CD8-positive, alpha-beta memory T cell (primary cell): ENCODE measurements around the gene ANKHD1. TPM values are rescaled to one million over a fixed set of nuclear protein-coding genes. Genes with fewer than 3 reads are reported as not detected.
A peak's percentile ranks its signal among the peaks of the same experiment; 100 is the strongest.

Source experiments
- CTCF ChIA-PET: fragments of 350-600 bp; sonication (Branson Sonifier 250); formaldehyde crosslinking; loops from one replicate; lab custom pipeline; 2021; ENCODE audit warnings: antibody characterized with exemption; lab: Charles Lee
- POLR2A ChIA-PET: fragments of 350-600 bp; sonication (Branson Sonifier 250); formaldehyde crosslinking; loops from one replicate; lab custom pipeline; 2021; ENCODE audit warnings: antibody characterized with exemption; lab: Charles Lee
- DNase-seq, 5 donors: peaks; one replicate each; pipeline versions ENCODE4 v3.0.0 to v3.0.0-alpha.2; 2020 to 2022; ENCODE audit warnings: mixed read lengths in 1 of 5
- H3K27ac ChIP-seq: one replicate; pipeline ENCODE4 v1.7.0; 2013; ENCODE audit warnings: low read depth, mild to moderate bottlenecking, low read length, moderate library complexity
- H3K27me3 ChIP-seq: 2 replicates; pipeline ENCODE4 v1.7.0; 2013; ENCODE audit warnings: low read length, mild to moderate bottlenecking; ENCODE audit not compliant: insufficient read depth, poor library complexity, severe bottlenecking
- H3K36me3 ChIP-seq: 2 replicates; pipeline ENCODE4 v1.7.0; 2013; ENCODE audit warnings: mild to moderate bottlenecking, low read length, moderate library complexity; ENCODE audit not compliant: insufficient read depth
- H3K4me1 ChIP-seq: 2 replicates; pipeline ENCODE4 v1.7.0; 2013; ENCODE audit warnings: mild to moderate bottlenecking, low read length, moderate library complexity; ENCODE audit not compliant: insufficient read depth
- H3K4me3 ChIP-seq: 2 replicates; pipeline ENCODE4 v1.7.0; 2013; ENCODE audit warnings: mild to moderate bottlenecking, low read length
- H3K9me3 ChIP-seq: 2 replicates; pipeline ENCODE4 v1.7.0; 2013; ENCODE audit warnings: mild to moderate bottlenecking, low read length
- H3K27ac Mint-ChIP-seq, 8 donors: one replicate each; pipeline ENCODE4 v1.8.0; 2020 to 2021; ENCODE audit warnings: mixed read lengths in 8 of 8, mild to moderate bottlenecking in 6 of 8, inconsistent platforms in 3 of 8, moderate library complexity in 3 of 8
- H3K27me3 Mint-ChIP-seq, 2 donors: one replicate each; pipeline ENCODE4 v1.8.0; 2020 to 2021; ENCODE audit warnings: mixed read lengths in 2 of 2, mild to moderate bottlenecking in 1 of 2, moderate library complexity in 1 of 2
- H3K36me3 Mint-ChIP-seq, 3 donors: one replicate each; pipeline ENCODE4 v1.8.0; 2020 to 2021; ENCODE audit warnings: mixed read lengths in 3 of 3, inconsistent platforms in 1 of 3, mild to moderate bottlenecking in 1 of 3
- H3K4me1 Mint-ChIP-seq, 3 donors: one replicate each; pipeline ENCODE4 v1.8.0; 2020 to 2021; ENCODE audit warnings: mixed read lengths in 3 of 3, inconsistent platforms in 1 of 3, mild to moderate bottlenecking in 1 of 3
- H3K4me3 Mint-ChIP-seq, 7 donors: one replicate each; pipeline ENCODE4 v1.8.0; 2020 to 2021; ENCODE audit warnings: mixed read lengths in 7 of 7, mild to moderate bottlenecking in 6 of 7, moderate library complexity in 4 of 7, inconsistent platforms in 2 of 7
- H3K9me3 Mint-ChIP-seq, 5 donors: one replicate each; pipeline ENCODE4 v1.8.0; 2020 to 2022; ENCODE audit warnings: mixed read lengths in 5 of 5, mild to moderate bottlenecking in 3 of 5, moderate library complexity in 2 of 5, inconsistent platforms in 1 of 5
- polyA plus RNA-seq: library from polyadenylated mRNA; unstranded; fragments of 300-500 nt; fragmentation: Illumina TruSeq; gene quantifications from one replicate; pipeline ENCODE4 v1.2.3, GENCODE V29; 2021
- total RNA-seq, 2 experiments: library from RNA; stranded (reverse); gene quantifications; one replicate each; pipeline ENCODE4 v1.2.3, GENCODE V29; 2021

ANKHD1 gene
- total and polyA plus RNA-seq, 3 experiments from 2014 or later, result 88.6 to 107 (median 100) TPM

DNA sequence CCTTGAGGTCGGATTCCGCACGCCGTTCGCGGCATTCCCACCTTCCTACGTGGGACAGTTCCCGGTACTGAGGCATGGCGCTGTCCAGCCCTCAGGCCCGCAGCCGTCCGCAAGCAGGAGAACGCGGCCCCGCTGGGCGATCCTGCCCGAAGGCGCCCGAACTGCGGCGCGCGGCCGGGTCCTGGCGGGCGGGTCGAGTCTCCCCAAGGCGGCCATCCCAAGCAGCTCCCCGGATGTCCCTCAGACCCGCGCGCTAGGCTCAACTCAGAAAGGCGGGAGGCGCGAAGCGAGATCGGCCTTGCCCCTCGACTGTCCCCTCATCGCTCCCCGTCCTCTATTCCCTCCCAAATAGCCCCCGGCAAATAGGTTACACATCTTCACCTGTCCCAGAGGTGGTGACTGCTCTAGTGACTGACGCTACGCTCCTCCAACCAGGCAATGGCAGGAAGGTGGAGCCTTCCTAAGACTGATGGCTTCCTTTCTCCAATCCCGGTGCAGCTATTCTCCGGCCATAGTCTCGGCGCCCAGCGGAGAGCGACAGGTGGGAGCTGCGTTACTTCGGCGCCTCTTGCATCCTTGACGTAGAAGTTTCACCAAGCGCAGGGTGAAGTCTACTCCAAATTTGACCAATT lies 787 bp upstream of the ANKHD1 start:
- DNase-seq, result peak; percentile 70 to 92 (median 90)
- peaks cover 0 to 15% (median 1%) of the 10 kb centered on the region in 3 donors for H3K36me3 Mint-ChIP-seq
- H3K4me3 ChIP-seq, result peak overlapping the region; percentile 75
- H3K4me1 Mint-ChIP-seq, result peaks cover 32 to 36% (median 34%) of the 10 kb centered on the region in 3 donors
- peak overlapping the region in 2 of 8 donors; percentile 90 to 94 for H3K27ac Mint-ChIP-seq
- H3K27ac ChIP-seq, result peak overlapping the region; percentile 84
- H3K4me1 ChIP-seq, result peaks cover 36% of the 10 kb centered on the region
- no peaks in the 10 kb centered on the region for H3K36me3 ChIP-seq
- ChIA-PET POLR2A (interaction anchor here (0.6 to 2.7 kb wide), 14 partner anchors 14 to 920 kb away, joined by 3 to 20 read pairs (median 4); partner anchors contain the start of genes APBB3, EIF4EBP3, HARS1 and HARS2), CTCF (interaction anchor here (1.0 to 2.9 kb wide), 6 partner anchors 16 to 263 kb away, joined by 3 to 16 read pairs (median 4); partner anchors contain the start of genes EIF4EBP3, IK and NDUFA2)
- no peaks in the 10 kb centered on the region for H3K9me3 ChIP-seq
- no peaks in the 10 kb centered on the region for H3K27me3 ChIP-seq
- no peak overlapping the region for H3K4me3 Mint-ChIP-seq
- peaks cover 0 to 2% of the 10 kb centered on the region in 2 donors for H3K27me3 Mint-ChIP-seq
- no peaks in the 10 kb centered on the region for H3K9me3 Mint-ChIP-seq

DNA sequence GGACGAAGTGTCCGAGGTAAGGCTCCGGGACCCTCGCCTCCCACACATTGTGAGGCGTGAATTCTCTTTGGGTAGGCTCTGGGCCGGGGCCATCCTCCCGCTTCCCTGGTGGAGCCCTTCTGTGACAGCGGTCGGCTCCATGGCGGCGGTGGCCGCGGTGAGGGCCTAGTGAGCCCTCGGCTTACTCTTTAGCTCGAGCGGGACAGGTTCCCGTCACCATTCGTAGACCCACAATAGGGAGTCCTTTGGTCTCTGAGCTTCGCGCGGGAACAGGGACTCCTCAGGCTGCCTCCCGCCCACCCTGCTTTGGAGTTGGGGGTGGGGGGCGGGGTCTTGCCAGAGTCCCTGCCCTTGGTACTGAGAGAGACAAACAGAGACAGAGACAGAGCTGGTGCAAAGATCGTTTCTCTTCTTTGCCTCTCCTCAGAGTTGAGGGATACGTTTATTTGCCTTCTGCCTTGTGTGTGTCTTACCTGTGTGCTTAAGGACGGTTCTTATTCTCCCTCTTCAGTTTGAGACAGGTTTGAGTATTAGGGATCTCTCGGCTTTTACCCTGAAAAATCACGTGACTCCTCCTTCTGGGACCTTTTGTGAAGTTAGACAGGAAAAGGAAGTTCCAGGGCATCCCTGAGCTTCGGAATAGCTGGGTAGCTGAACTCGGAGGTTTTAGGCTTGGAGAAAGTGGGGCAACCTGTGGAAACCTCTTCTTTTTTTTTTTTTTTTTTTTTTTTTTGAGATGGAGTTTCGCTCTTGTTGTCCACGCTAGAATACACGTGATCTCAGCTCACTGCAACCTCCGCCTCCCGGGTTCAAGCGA lies 833 bp downstream of the ANKHD1 start:
- DNase-seq, result peak; percentile 29 to 68 (median 44)
- ChIA-PET CTCF (interaction anchor here (1.3 to 2.9 kb wide), 4 partner anchors 15 to 309 kb away, joined by 3 to 16 read pairs (median 6); partner anchors contain the start of gene EIF4EBP3), POLR2A (interaction anchor here (0.6 to 2.7 kb wide), 9 partner anchors 16 to 837 kb away, joined by 3 to 20 read pairs (median 4); partner anchors contain the start of genes EIF4EBP3, IK, NDUFA2 and SRA1)
- H3K36me3 Mint-ChIP-seq, result peaks cover 0 to 24% (median 1%) of the 10 kb centered on the region in 3 donors
- no peak overlapping the region for H3K4me3 Mint-ChIP-seq
- H3K9me3 Mint-ChIP-seq, result no peaks in the 10 kb centered on the region
- Histone ChIP-seq H3K27ac (peak overlapping the region; percentile 93), H3K4me1 (peaks cover 44% of the 10 kb centered on the region), H3K4me3 (peak overlapping the region; percentile 90), H3K36me3 (peaks cover 7% of the 10 kb centered on the region), H3K27me3 (no peaks in the 10 kb centered on the region), H3K9me3 (no peaks in the 10 kb centered on the region)
- peaks cover 39 to 47% (median 47%) of the 10 kb centered on the region in 3 donors for H3K4me1 Mint-ChIP-seq
- peaks cover 0 to 2% of the 10 kb centered on the region in 2 donors for H3K27me3 Mint-ChIP-seq
- no peak overlapping the region for H3K27ac Mint-ChIP-seq

GRCh38 chr5:140403613-140404012 lies 2.0 kb downstream of the ANKHD1 start:
- H3K4me1 ChIP-seq, result peaks cover 48% of the 10 kb centered on the region
- H3K36me3 ChIP-seq, result peaks cover 7% of the 10 kb centered on the region
- H3K27ac ChIP-seq, result no peak overlapping the region
- H3K9me3 ChIP-seq, result no peaks in the 10 kb centered on the region
- Mint-ChIP-seq H3K27me3 (peaks cover 0 to 2% of the 10 kb centered on the region in 2 donors), H3K9me3 (no peaks in the 10 kb centered on the region), H3K36me3 (peaks cover 0 to 28% (median 1%) of the 10 kb centered on the region in 3 donors), H3K27ac (peak overlapping the region in 4 of 8 donors; percentile 56 to 88 (median 64)), H3K4me3 (no peak overlapping the region), H3K4me1 (peaks cover 47 to 59% (median 53%) of the 10 kb centered on the region in 3 donors)
- POLR2A ChIA-PET, result no interaction called here
- CTCF ChIA-PET, result no interaction called here
- H3K27me3 ChIP-seq, result no peaks in the 10 kb centered on the region
- peak overlapping the region; percentile 90 for H3K4me3 ChIP-seq
- DNase-seq, result no peak

GRCh38 chr5:140408750-140409241 lies 7.2 kb downstream of the ANKHD1 start:
- Mint-ChIP-seq H3K27ac (peak overlapping the region in 6 of 8 donors; percentile 29 to 84 (median 55)), H3K36me3 (peaks cover 0 to 40% (median 3%) of the 10 kb centered on the region in 3 donors), H3K4me1 (peaks cover 51 to 77% (median 67%) of the 10 kb centered on the region in 3 donors), H3K9me3 (no peaks in the 10 kb centered on the region), H3K4me3 (peak overlapping the region in 5 of 7 donors; percentile 19 to 47 (median 43)), H3K27me3 (no peaks in the 10 kb centered on the region)
- DNase-seq, result no peak
- POLR2A ChIA-PET, result no interaction called here
- CTCF ChIA-PET, result no interaction called here
- peaks cover 7% of the 10 kb centered on the region for H3K36me3 ChIP-seq
- H3K27me3 ChIP-seq, result no peaks in the 10 kb centered on the region
- no peak overlapping the region for H3K27ac ChIP-seq
- no peak overlapping the region for H3K4me3 ChIP-seq
- peaks cover 50% of the 10 kb centered on the region for H3K4me1 ChIP-seq
- no peaks in the 10 kb centered on the region for H3K9me3 ChIP-seq

DNA sequence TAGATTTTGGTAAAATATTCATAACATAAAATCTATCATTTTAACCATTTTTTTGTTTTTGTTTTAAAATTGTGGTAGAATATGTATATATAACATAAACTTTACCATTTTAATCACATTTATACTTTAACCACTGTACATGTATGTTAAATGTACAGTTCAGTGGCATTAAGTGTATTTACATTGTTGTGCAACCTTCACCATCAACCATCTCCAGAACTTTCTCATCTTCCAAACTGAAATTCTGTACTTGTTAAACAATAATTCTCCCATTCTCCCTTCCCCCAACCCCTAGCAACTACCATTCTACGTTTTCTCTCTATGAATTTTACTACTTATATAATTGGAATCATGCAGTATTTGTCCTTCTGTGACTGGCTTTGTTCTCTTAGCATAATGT lies 11.6 kb downstream of the ANKHD1 start:
- no peaks in the 10 kb centered on the region for H3K36me3 ChIP-seq

GRCh38 chr5:140417235-140417634 lies 15.6 kb downstream of the ANKHD1 start:
- Histone ChIP-seq H3K4me1 (peaks cover 13% of the 10 kb centered on the region), H3K9me3 (no peaks in the 10 kb centered on the region), H3K27me3 (no peaks in the 10 kb centered on the region), H3K36me3 (no peaks in the 10 kb centered on the region), H3K27ac (no peak overlapping the region), H3K4me3 (no peak overlapping the region)
- no peak overlapping the region for H3K4me3 Mint-ChIP-seq
- H3K27ac Mint-ChIP-seq, result peak overlapping the region in 1 of 8 donors; percentile 41
- H3K4me1 Mint-ChIP-seq, result peaks cover 59 to 85% (median 74%) of the 10 kb centered on the region in 3 donors
- peaks cover 0 to 1% of the 10 kb centered on the region in 2 donors for H3K27me3 Mint-ChIP-seq
- no peak for DNase-seq
- ChIA-PET CTCF (interaction anchor here (0.9 kb wide), 1 partner anchor 16 kb away, joined by 3 read pairs; the partner anchor contains the start of gene ANKHD1), POLR2A (no interaction called here)
- peaks cover 3 to 37% (median 12%) of the 10 kb centered on the region in 3 donors for H3K36me3 Mint-ChIP-seq
- no peaks in the 10 kb centered on the region for H3K9me3 Mint-ChIP-seq

More for the DNA sequence above, 11.6 kb downstream of the ANKHD1 start:
- DNase-seq, result no peak
- Mint-ChIP-seq H3K36me3 (peaks cover 3 to 34% (median 8%) of the 10 kb centered on the region in 3 donors), H3K9me3 (no peaks in the 10 kb centered on the region), H3K4me1 (peaks cover 44 to 72% (median 59%) of the 10 kb centered on the region in 3 donors), H3K27me3 (no peaks in the 10 kb centered on the region), H3K27ac (peak overlapping the region in 3 of 8 donors; percentile 29 to 64 (median 59)), H3K4me3 (peak overlapping the region in 1 of 7 donors; percentile 3)
- Histone ChIP-seq H3K27ac (no peak overlapping the region), H3K4me3 (no peak overlapping the region), H3K27me3 (no peaks in the 10 kb centered on the region), H3K9me3 (no peaks in the 10 kb centered on the region), H3K4me1 (peaks cover 25% of the 10 kb centered on the region)
- POLR2A ChIA-PET, result no interaction called here
- CTCF ChIA-PET, result no interaction called here

- peaks cover 3 to 34% (median 9%) of the 10 kb centered on the region in 3 donors for H3K36me3 Mint-ChIP-seq
Observed at GRCh38 chr5:140418862-140419520, 17.4 kb downstream of the ANKHD1 start.

More at GRCh38 chr5:140418862-140419520, 17.4 kb downstream of the ANKHD1 start:
- no peak for DNase-seq
- Histone ChIP-seq H3K4me1 (peaks cover 12% of the 10 kb centered on the region), H3K27ac (no peak overlapping the region), H3K9me3 (no peaks in the 10 kb centered on the region), H3K27me3 (no peaks in the 10 kb centered on the region), H3K36me3 (no peaks in the 10 kb centered on the region), H3K4me3 (no peak overlapping the region)
- CTCF ChIA-PET, result interaction anchor here (0.6 to 1.1 kb wide), 3 partner anchors 46 to 234 kb away, joined by 3 read pairs; no protein-coding TSS in a partner anchor
- H3K4me3 Mint-ChIP-seq, result peak overlapping the region in 1 of 7 donors; percentile 18
- peak overlapping the region in 1 of 8 donors; percentile 73 for H3K27ac Mint-ChIP-seq
- POLR2A ChIA-PET, result interaction anchor here (0.6 to 1.4 kb wide), 3 partner anchors 17 to 113 kb away, joined by 3 to 6 read pairs (median 4); partner anchors contain the start of gene ANKHD1
- H3K27me3 Mint-ChIP-seq, result peaks cover 0 to 1% of the 10 kb centered on the region in 2 donors
- H3K9me3 Mint-ChIP-seq, result no peaks in the 10 kb centered on the region
- H3K4me1 Mint-ChIP-seq, result peaks cover 64 to 85% (median 72%) of the 10 kb centered on the region in 3 donors
